HG02588 (cell line): ENCODE results near the gene UHRF1.

Source experiments
- ATAC-seq: cut with Tn5 transposase; IDR thresholded peaks from one replicate; pipeline ENCODE4 v1.9.1; 2021; ENCODE audit warnings: mild to moderate bottlenecking, moderate library complexity; ENCODE audit not compliant: unreplicated experiment

The UHRF1 gene

DNA sequence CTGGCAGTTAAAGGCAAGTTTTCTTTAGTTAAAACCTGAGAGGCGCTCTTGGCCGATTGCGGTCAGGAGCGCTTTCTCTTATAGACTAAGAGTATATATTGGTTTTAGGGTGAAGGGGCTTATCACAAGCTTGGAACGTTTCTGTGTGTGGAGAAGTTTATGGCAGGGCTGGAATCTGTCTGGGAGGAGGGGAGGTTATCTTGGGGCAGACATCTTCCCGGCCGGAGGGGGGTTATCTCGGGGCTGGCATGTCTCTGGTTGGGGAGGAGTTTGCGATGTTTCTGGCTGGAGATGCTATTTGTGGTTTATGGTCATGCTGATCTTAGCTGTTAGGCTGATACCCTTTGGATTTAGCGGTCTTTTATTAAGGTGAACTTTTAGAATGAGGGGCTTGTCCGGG is 78.0 kb downstream of the UHRF1 start:
- ATAC-seq, result no peak

DNA sequence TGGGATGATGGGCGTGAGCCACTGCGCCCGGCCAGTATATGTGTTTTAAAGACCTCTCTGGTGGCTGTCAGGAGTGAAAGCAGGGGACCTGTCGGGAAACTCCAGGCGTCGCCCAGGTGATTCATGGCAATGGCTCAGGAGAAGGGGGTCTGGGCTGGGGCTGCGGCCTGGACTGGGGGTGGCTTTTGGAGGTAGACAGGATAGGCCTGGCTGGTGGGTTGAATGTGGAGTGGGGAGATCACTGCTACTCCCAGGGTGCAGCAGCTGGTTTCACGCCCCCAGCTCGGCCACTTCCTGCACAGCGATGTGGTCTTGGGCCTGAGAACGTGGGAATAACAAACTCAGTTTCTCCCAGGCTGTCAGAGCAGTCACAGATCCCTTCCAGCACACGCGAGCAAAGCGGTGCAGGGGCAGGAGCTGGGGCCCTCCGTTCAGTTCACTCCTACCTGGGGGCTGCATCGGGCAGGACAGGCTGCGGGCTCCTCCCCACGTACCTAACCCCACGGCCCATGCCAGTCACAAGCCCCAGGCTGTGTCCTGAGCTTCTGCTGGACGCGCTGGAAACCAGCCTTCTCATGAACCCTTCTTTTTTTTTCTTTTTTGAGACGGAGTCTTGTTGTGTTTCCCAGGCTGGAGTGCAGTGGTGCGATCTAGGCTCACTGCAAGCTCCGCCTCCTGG is 78.5 kb downstream of the UHRF1 start:
- ATAC-seq, result no peak

DNA sequence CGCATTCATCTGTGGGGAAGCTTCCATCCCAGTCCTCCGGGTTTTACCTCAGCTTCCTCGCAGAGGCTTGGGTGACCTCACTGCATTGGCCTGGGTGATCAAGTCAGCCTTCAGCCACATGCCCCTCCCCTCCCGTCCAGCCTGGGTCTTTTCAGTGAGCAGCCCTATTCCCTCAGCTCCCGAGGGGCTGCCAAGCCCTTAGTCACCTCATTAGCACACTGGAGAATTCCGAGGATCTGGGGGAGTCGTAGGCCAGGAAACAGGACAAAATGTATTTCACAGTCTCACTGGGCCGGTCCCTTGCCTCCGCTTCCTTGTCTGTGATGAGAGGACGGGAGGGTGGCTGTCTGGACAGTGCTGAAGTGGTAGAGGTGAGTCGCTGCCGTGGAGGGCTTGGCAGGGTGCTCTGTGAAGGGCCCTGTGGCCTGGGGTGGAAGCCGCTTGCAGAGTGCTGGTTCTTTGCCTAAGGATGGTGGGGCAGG is 79.5 kb downstream of the UHRF1 start:
- no peak for ATAC-seq

DNA sequence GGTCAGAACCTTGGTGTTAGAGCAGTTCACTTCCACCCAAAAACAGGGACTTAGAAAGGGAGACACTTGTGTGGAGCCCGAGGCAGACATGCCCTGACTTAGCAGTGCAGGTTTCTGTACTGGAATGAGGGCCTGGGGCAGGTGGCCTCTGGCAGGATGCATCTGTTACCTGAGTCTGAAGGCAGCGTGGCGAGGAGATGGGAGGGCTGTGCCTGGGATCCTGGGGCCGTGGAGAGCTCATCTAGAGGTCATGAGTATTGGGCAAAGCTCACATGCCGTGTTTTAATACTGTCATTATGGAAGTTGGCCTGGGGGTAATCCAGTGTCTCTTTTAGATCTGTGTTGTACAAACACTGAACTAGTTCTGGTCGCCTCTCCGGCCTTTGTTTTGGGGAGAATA is 81.0 kb downstream of the UHRF1 start:
- no peak for ATAC-seq

DNA sequence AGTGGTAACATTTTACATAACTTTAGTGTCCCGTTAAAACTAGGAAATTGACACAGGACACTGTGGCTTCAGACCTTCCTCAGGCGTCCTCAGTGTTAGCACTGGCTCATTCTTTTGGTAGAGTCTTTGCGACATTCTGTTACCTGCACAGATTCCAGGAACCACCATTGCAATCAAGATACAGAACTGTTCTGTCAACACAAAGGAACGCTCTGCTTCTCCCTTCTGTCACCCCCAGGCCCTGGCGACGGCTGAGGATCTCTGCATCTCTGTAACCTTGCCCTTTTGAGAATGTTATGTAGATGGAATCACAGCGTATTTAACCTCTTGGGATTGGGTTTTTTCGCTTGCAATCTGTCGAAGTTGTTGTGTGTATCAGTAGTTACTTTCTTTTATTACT is 82.2 kb downstream of the UHRF1 start:
- no peak for ATAC-seq

DNA sequence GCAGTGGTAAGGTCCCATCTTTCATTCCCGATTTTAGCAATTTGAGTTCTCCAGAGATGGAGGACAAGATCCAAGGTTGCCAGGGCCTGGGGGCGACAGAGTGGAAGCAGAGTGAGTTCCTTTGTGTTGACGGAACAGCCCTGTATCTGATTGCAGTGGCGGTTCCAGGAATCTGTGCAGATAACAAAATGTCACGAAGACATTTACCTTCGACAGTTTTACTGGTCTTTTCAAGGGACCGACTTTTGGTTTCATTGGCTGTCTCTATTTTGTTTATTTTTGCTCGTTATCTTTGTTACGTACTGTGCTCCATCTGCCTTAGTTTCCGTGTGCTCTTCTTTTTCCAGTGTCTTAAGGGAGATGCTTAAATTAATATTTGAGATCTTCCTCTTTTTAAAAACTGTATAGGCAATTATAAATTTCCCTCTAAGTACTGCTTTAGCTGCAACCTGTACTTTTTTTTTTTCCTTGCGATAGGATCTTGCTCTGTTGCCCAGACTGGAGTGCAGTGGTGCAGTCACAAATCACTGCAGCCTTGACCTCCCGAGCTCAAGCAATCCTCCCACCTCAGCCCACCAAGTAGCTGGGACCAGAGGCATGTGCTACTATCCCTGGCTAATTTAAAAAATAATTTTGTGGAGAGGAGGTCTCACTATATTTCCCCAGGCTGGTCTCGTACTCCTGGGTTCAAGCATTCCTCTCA is 82.8 kb downstream of the UHRF1 start:
- no peak for ATAC-seq

DNA sequence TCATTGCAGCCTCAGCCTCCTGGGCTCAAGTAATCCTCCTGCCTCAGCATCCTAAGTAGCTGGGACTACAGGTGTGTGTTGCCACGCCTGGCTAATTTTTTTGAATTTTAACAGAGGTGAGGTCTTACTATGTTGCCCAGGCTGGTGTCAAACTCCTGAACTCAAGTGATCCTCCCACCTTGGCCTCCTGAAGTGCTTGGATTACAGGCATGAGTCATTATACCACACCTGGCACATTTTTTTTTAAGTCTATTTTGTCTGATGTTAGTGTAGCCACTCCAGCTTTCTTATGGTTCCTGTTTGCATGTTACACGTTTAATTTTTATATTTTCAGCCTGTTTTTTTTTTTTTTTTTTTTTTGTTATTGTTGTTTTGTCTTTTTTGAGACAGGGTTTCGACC is 84.4 kb downstream of the UHRF1 start:
- no peak for ATAC-seq

DNA sequence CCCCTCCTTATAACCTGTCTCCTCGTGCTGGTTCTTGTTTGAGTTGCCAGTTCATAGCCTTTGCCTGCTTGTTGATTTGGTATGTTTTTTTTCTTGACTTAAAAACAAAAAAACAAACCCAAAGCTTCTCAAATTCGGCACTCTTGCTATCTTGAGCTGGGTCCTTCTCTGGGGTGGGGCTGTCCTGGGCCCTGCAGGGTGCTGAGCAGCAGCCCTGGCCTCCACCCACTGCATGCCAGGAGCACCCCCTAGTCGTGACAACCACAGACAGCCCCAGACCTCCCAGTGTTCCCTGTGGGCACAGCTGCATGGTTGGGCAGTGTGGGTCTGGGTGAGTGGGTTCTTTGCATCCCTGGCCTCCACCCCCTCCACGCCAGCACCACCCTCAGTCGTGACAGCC is 87.4 kb downstream of the UHRF1 start:
- ATAC-seq, result no peak

DNA sequence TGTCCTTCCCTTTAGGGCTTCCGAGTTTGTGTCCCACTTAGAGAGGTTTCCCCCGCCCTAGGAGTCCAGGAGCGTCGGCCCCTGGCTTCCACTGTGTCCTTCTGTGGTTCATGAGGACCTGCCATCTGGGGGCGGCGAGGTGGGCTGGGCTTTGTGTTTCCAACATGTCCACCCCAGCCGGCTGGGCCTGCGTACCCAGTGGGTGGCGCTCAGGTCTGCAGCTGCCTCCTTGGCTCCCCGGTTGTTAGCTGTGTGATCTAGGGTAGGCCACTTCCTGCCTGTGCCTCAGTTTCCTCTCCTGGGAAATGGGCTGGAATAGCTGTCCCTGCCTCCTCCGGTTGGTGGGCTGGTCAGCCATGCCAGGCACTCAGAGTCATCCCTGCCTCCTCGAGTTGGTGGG is 88.0 kb downstream of the UHRF1 start:
- ATAC-seq, result no peak

DNA sequence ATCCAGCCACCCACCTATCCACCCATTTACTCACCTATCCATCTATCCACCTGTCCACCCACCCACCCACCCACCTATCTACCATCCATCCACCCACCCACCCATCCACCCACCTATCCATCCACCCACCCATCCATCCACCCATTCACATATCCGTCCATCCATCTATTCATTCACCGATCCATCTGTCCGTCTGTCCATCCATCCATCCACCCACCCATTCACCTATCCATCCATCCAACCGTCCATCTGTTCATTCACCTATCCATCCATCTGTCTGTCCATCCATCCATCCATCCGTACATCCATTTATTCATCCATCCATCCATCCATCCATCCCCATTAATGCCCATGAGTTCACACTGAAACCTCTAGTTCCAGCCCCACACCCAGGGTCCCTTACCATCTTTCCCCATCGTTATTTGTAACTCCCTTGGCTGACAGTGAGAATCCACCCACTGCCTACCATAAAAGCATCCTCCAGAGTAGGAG is 90.9 kb downstream of the UHRF1 start:
- ATAC-seq, result no peak

DNA sequence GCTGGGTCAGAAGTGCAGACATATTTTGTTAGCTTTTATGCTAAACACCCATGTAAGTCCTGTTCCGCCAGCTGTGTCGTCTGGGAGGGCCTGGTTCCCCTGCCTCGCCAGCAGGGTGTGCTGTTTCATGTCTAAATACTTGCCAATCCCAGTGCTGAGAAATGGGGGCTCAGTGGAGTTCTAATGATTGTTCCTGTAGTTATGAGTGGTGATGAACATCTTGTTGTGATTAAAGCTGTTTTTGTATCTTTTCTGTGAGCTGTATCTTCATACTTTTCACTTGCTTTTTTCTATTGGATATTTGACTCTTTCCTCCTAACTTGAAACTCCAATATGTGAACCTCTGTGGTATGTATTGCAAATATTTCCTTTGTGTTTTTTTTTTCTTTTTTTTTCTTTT is 92.3 kb downstream of the UHRF1 start:
- no peak for ATAC-seq

DNA sequence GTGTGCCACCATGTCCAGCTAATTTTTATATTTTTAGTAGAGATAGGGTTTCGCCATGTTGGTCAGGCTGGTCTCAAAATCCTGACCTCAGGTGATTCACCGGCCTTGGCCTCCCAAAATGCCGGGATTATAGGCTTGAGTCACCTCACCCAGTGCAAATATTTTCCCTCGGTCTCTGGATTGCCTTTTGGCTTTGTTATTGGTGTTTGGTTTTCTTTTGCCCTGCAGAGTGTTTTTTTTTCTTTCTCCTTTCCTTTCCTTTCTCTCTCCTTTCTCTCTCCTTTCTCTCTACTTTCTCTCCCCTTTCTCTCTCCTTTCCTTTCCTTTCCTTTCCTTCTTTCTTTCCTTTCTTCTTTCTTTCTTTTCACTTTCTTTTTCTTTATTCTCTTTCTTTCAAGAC is 92.8 kb downstream of the UHRF1 start:
- no peak for ATAC-seq

DNA sequence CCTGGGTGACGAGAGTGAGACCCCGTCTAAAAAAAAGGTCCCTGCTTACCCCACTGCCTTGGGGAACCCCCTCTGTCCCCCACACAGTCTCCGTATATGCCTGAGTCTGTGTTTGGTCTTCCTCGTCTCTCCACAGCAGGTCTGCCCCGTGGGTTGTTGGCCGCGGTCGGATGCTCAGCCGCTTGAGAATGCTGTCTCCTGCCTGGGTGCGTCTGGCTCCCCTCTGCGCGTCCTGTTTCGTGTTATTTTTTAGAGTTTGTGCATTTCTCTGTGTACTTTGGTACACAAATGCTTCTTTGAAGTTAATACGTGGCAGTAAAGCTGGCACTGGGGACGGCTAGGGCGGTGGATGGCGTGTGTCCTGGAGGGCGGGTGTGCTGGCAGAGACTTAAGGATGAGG is 94.5 kb downstream of the UHRF1 start:
- ATAC-seq, result no peak

DNA sequence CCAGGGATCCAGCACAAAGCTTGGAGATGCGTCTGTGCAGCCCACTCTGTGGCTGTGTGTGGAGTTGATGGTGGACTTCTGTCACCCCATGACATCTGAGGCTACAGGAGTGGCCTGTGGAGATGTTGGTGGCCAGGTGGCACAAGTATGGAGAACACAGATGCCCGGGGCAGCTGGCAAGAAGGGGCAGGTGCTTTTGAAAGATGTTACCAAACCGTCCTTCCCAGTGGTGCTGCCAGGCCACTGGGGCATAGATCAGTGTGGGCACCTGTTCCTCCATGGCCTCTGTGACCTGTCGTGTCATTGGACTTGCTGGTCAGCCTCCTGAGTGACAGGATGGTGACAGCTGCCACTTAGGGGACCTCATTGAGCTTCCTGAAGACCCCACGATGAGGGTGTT is 95.8 kb downstream of the UHRF1 start:
- ATAC-seq, result no peak

DNA sequence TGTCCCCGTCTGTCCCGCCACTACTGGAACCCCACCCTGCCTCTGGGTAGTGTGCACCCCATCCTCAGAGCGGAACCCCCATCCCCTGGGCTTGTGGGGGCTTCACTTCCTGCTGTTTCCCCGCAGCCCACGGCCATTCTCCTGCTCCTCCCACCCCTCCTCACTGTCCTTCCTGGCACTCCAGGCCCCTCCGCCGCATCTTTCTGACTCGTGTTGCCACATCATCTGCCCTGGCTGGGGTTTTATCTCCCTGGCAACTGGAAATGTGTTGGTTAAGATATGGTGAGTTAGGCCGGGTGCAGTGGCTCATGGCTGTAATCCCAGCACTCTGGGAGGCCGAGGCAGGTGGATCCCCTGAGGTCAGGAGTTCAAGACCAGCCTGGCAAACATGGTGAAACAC is 96.9 kb downstream of the UHRF1 start:
- no peak for ATAC-seq

DNA sequence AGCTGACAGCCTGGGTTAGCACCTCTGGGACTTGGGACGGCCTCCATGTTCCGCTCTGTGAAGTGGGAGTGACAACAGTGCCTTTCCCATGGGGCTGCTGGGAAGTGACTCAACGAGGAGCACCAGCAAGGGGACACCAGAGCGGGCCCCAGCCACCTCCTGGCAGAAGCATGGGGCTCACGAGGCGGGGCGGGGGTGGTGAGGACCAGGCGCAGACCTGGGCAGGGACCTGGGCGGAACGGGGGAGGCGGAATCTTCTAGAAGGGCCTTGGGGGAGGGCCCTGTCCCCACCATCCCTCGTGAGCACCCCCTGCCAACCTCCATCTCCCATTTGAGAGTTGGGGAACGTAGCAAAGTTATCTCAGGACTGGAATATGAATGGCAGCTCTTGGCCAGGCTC is 97.5 kb downstream of the UHRF1 start:
- no peak for ATAC-seq
